GM19372 (cell line): ENCODE data around the gene SLC37A4.
"Not testable (repeated sequence)": the region's sequence is repeated elsewhere in the genome, so short reads cannot be mapped to it uniquely, and the experiment has no call there.

Experiments
- ATAC-seq: cut with Tn5 transposase; IDR thresholded peaks from one replicate; pipeline ENCODE4 v1.9.1; 2021; ENCODE audit warnings: mild to moderate bottlenecking, low read depth, moderate library complexity; ENCODE audit not compliant: unreplicated experiment

SLC37A4 gene

DNA sequence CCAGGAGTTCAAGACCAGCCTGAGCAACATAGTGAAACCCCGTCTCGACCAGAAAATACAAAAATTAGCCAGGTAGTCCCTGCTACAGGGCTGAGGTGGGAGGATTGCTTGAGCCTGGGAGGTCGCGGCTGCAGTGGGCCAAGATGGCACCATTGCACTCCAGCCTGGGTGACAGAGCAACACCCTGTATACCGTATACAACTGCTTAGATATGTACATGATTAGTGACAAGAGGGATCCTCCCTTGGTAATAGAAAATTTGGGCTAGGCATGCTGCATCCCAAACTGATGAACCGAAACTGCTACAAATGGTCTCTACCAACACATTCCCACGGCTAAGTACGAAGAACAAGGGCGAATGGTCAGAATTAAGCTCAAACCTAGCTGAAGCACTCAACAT lies 12.2 kb upstream of the SLC37A4 start:
- ATAC-seq, result no peak

DNA sequence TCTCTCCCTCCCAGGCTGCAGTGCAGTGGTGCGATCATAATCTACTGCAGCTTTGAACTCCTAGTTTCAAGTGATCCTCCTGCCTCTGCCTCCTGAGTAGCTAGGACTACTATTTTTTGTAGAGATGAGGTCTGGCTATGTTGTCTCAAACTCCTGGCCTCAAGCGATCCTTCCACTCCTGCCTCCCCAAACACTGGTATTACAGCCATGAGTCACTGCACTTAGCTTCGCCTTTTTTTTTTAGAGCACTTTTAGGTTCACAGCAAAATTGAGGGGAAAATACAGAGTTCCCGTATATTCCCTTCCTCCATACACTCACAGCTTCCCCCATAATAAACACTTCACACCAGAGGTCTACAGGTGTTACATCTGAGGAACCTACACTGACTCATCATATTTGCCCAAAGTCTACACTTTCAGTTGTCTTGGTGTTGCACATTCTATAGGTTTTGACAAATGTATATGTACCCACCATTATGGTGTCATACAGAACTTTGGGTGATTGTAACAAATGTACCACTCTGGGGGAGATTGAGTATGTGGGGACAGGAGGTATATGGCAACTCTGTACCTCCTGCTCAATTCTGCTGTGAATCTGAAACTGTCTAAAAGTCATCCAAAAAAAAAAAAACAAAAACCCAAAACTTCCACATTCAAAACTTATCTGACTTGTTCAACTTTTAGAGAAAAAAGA lies 11.3 kb upstream of the SLC37A4 start:
- no peak for ATAC-seq

DNA sequence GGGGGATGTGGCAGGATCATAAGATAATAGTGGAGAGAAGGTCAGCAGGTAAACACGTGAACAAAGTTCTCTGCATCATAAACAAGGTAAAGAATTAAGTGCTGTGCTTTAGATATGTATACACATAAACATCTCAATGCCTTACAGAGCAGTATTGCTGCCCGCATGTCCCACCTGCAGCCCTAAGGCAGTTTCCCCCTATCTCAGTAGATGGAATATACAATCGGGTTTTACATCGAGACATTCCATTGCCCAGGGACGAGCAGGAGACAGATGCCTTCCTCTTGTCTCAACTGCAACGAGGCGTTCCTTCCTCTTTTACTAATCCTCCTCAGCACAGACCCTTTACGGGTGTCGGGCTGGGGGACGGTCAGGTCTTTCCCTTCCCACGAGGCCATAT lies 8.8 kb upstream of the SLC37A4 start:
- ATAC-seq, result not testable (repeated sequence)

- ATAC-seq, result no peak
These were observed 8.2 kb upstream of the SLC37A4 start for GRCh38 chr11:119038884-119039283.

- no peak for ATAC-seq
These were observed 4.1 kb upstream of the SLC37A4 start for GRCh38 chr11:119034813-119035212.

GRCh38 chr11:119033421-119033820 lies 2.7 kb upstream of the SLC37A4 start:
- ATAC-seq, result not testable (repeated sequence)

- no peak for ATAC-seq
These were observed 1.2 kb upstream of the SLC37A4 start for GRCh38 chr11:119031912-119032280.

DNA sequence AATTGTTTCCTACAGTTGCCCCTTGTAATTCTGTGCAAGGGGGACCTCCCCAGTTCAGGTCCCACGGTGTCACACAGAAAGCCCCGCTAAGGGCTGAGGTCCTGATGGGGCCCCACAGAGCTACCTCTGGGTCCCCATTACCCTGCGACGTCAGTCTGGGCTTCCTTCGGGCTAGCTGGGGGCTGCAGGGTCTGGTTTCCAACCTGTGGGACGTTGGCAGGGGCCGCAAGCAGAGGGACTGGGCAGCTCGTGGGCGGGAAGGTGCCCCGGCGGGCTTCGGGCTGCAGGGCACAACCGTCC lies 698 bp downstream of the SLC37A4 start:
- ATAC-seq, result no peak

- no peak for ATAC-seq
These were observed 1.2 kb downstream of the SLC37A4 start for GRCh38 chr11:119029340-119030028.

DNA sequence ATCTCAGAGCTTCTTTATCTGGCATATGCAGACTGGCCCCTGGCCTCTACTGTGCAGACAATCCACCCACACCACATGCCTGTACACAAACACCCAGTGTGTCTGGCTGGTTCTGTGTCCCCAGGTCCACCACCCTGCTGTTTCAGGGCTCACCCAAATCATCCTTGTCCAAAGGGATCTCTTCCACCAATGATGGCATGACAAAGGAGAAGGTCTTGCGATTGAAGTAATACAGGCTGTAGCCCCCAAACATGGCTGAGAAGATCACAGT lies 1.7 kb downstream of the SLC37A4 start:
- ATAC-seq, result no peak

GRCh38 chr11:119028346-119029068 lies 2.2 kb downstream of the SLC37A4 start:
- no peak for ATAC-seq

DNA sequence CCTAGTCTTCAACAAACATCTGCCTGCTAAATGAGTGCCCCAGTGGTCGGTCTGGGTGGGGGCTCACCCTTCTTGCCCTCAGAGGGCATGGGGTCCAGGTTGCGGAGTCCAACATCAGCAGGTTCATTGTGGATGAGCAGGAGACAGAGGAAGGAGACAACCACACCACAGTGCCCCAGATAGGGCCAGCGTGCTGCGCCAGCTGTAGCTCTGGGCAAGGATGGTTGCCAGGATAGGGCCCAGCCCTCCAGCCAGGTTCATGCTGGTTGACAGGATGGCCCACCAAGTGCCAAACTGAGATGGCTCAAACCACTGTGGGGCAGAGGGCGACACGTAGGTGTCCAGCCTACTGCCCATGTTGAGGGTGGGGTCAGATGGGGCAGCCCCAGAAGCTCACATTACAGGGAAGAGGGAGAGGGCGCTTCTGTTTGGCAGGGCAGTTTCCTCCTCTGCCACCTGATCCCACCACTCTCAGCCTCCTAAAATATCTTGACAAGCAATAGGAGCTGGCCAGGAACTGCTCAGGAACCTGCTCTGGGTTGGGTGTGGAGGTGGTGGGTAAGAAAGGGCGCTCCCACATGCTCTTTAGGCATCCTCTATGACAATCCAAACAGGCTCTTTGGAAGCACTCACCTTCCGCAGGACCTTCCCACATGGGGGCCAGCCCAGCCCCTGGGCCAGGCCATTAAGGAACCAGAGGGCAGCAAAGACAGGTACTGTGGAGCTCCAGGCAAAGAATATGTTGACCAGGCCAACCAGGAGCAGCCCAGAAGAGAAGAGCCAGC lies 2.9 kb downstream of the SLC37A4 start:
- ATAC-seq, result no peak

- no peak for ATAC-seq
These were observed 3.7 kb downstream of the SLC37A4 start for GRCh38 chr11:119026970-119027369.

DNA sequence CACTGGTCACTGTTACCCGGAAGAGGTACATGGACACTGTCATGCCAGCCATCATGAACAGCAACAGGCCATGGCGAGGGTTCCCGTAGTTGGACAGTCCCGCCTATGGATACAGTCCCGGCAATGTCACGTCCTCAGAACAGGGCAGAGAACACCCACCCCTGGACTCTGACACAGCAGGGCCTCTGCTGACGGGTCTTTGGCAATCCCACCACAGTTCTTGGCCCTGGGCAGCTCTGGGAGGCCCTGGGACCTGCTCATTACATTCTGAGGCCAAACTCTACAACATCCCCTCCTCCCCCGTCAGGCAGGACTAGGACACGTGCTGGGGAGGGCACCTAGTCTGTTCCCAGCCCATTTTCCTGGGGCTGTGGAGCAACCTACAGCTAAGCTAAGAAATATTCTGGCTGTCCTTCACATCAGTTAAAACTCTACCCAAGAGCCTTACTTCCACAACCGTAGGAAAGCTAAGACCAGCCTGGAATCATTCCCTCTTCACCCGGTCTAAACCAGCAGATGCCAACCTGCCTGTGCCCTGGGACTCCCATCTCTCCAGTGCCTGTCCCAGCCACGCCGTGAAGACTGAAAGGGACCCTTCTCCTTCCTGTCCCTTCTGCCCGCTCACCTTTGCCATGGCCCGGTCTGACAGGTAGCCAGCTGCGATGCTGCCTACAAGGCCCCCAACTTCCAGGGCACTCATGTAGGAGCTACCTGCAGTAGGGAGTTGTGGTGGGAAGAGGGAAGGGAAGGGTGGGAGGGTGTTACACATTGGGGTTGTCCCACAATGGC lies 4.5 kb downstream of the SLC37A4 start:
- no peak for ATAC-seq

DNA sequence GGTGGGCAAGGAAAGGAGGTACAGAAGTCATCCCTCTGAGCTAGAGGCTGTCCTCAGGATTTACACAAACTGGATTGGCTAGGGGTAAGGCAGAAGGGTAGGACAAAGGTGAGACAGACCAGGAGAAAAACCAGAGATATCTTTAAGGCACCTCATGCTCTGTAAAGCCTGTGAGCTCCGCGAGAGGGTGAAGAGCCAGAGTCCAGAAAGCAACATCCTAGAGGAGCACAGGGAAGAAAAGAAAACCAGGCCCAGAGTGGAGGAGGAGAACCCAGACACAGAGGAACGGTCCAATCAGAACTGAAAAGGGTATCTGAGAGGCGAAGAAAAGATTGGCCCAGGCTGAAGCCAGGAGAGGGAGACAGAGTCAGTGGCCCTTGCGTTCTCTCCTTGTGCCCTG lies 5.1 kb downstream of the SLC37A4 start:
- ATAC-seq, result no peak

DNA sequence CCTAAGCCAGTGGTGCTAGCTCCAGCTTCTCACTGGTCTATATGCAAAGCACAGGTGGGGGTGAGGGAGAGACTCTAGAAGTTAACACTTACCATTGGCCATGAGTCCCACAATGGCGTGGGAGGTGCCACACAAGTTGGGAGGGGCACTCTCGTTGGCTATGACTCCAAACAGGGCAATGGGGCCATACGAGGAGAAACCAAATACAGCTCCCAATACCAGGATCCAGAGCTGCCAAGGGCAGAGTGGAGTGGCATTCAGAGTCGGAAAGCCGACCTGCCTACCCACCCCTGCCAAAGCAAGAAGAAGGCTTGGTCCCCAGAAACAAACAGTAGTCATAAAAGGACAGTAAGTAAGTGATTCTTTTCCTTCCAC lies 5.6 kb downstream of the SLC37A4 start:
- no peak for ATAC-seq

DNA sequence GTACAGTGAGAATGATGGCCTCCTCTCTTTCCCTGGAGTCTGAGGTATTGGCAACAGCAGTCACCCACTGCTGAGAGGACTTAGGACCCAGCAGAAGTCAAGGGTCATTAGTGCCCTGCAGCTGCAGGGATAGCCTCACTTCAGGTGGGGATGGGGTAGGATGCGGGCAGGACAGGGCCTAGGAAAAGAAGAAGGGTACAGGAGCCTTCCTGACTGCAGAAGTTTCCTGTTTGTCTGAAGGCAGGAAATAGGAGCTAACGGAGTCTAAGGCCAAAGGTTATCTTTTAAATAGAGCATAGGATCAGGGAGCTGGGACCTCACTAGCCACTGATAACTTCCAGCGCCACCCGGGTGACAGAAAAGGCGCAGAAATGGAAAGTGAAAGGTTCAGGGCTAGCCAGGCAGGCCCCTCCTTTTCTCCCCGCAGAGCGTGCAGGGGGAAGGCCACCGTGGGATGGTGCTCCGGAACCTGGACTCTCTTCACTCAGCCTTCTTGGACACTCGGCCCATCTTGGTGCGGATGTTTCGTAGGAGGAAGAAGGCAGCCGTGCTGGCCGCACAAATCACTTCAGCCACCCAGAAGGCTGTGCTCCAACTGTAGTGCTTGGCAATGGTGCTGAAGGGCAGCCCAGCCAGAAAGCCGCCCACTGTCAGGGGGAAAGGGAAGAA lies 6.1 kb downstream of the SLC37A4 start:
- no peak for ATAC-seq

GRCh38 chr11:119023741-119024140 lies 6.9 kb downstream of the SLC37A4 start:
- no peak for ATAC-seq

DNA sequence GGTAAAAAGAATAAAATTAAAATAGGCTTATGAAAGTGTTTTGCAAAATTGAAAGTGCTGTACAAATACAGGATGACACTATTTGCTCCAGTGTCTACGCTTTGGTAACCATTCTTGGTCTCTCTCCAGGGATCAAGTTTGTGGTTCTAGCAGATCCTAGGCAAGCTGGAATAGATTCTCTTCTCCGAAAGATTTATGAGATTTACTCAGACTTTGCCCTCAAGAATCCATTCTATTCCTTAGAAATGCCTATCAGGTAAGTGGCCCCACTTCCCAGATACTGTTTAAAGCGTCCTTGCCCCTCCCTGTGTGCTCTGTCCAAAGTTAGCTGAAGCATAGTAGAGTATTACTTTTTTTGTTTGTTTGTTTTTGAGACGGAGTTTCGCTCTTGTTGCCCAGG lies 9.0 kb downstream of the SLC37A4 start:
- no peak for ATAC-seq

- no peak for ATAC-seq
These were observed 10.7 kb downstream of the SLC37A4 start for GRCh38 chr11:119019996-119020395.
